ENCODE measurements around the gene CHD5. TPM values are rescaled to one million over a fixed set of nuclear protein-coding genes. Genes with fewer than 3 reads are reported as not detected.
A peak's percentile ranks its signal among the peaks of the same experiment; 100 is the strongest.

CHD5 gene
- polyA plus RNA-seq, 3 donors: 0.07 TPM; not detected in 2

DNA sequence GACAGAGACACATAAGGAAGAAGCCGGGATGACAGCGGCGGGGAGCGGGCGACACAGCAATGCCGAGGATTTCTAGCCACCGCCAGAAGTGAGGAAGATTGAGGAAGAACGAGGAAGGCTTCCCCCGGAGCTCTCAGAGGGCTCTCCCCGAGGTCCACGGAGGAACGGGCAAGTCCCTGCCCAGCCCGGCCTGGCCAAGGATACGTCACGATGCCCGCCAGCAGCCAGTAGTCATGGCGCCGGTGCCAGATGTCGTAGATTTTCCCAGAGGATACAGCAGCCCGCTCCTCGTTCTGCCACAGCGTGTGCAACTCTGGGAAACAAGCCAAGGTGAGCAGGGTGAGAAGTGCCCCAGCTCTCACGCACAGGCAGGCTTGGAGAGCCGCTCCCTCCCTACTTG lies 68.5 kb downstream of the CHD5 start:
- H3K4me3 ChIP-seq (replicated peaks in 1 of 3; ENCODE audit: low read depth in 2 of 3, low read length in 3 of 3): no peak overlapping the region
- no peak overlapping the region for H3K27ac Mint-ChIP-seq
- no peaks in the 10 kb centered on the region for H3K9me3 ChIP-seq (replicated peaks in 1 of 2; ENCODE audit: control insufficient read depth in 1 of 2, insufficient read depth in 1 of 2, low read length in 2 of 2)
- H4K20me1 ChIP-seq (ENCODE audit: insufficient read depth, low read length): no peaks in the 10 kb centered on the region
- no peak overlapping the region for H3K4me2 ChIP-seq (replicated peaks; ENCODE audit: extremely low read depth, low read length, poor library complexity, severe bottlenecking)
- H3K27me3 ChIP-seq (ENCODE audit: control insufficient read depth in 2 of 2, insufficient read depth in 2 of 2, low read length in 2 of 2): no peaks in the 10 kb centered on the region
- H3K4me3 Mint-ChIP-seq: no peak overlapping the region
- H3K36me3 ChIP-seq (replicated peaks in 1 of 2; ENCODE audit: control insufficient read depth in 1 of 2, insufficient read depth in 2 of 2, low read length in 2 of 2): no peaks in the 10 kb centered on the region
- WGBS (ENCODE audit: insufficient coverage): 92% methylated on average over 15 of the region's 24 CpGs
- no peak for DNase-seq
- no peaks in the 10 kb centered on the region for H3K79me2 ChIP-seq (ENCODE audit: insufficient read depth, low read length)
- H3K9ac ChIP-seq (ENCODE audit: insufficient read depth, low read length, poor library complexity, severe bottlenecking): no peak overlapping the region
- H3K27me3 Mint-ChIP-seq (ENCODE audit: low read depth in 3 of 3): peaks cover 9 to 17% (median 12%) of the 10 kb centered on the region in 3 donors
- H3K27ac ChIP-seq (ENCODE audit: low read depth in 1 of 2, low read length in 2 of 2): no peak overlapping the region
- intact Hi-C loops (cut with micrococcal nuclease): no loop called here
- H3K9me3 Mint-ChIP-seq: peaks cover 0 to 5% (median 0%) of the 10 kb centered on the region in 7 donors
- TF ChIP-seq CTCF (IDR thresholded peaks at IDR 0.05): no peak
- no peaks in the 10 kb centered on the region for H3K4me1 ChIP-seq (ENCODE audit: control insufficient read depth in 1 of 2, insufficient read depth in 2 of 2, low read length in 2 of 2)
- H2AFZ ChIP-seq (ENCODE audit: insufficient read depth, low read depth, low read length, poor library complexity, severe bottlenecking): no peak overlapping the region
- no peaks in the 10 kb centered on the region for H3K36me3 Mint-ChIP-seq
- peaks cover under 1% of the 10 kb centered on the region for H3K4me1 Mint-ChIP-seq

DNA sequence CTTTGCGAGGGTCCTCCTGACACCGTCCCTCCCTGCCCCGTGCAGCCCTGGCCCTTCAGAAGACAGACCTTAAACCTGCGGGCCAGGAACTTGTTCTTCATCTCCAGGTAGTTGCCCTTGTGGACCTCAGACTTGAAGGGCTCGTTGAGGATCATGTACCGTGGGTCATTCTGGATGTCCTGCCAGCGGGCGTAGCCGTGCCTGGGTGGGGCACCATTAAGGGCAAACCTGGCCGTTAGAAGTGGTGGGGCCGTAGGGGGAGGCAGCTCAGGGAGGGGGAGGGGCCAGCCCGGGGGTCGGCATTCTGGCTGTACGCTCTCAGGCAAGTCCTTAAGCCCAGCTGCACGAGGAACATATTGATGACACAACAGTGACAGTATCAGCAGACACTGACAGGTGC lies 69.8 kb downstream of the CHD5 start:
- TF ChIP-seq CTCF (IDR thresholded peaks at IDR 0.05): no peak
- peak overlapping the region in 1 of 2 donors; percentile 31 for H3K4me3 Mint-ChIP-seq
- no peak overlapping the region for H3K27ac ChIP-seq (ENCODE audit: low read depth in 1 of 2, low read length in 2 of 2)
- peaks cover 9 to 13% (median 12%) of the 10 kb centered on the region in 3 donors for H3K27me3 Mint-ChIP-seq (ENCODE audit: low read depth in 3 of 3)
- intact Hi-C loops (cut with micrococcal nuclease): no loop called here
- no peaks in the 10 kb centered on the region for H3K79me2 ChIP-seq (ENCODE audit: insufficient read depth, low read length)
- H3K36me3 Mint-ChIP-seq: no peaks in the 10 kb centered on the region
- no peaks in the 10 kb centered on the region for H3K36me3 ChIP-seq (replicated peaks in 1 of 2; ENCODE audit: control insufficient read depth in 1 of 2, insufficient read depth in 2 of 2, low read length in 2 of 2)
- H2AFZ ChIP-seq (ENCODE audit: insufficient read depth, low read depth, low read length, poor library complexity, severe bottlenecking): no peak overlapping the region
- H3K4me3 ChIP-seq (replicated peaks in 1 of 3; ENCODE audit: low read depth in 2 of 3, low read length in 3 of 3): no peak overlapping the region
- DNase-seq: no peak
- H4K20me1 ChIP-seq (ENCODE audit: insufficient read depth, low read length): no peaks in the 10 kb centered on the region
- no peaks in the 10 kb centered on the region for H3K9me3 ChIP-seq (replicated peaks in 1 of 2; ENCODE audit: control insufficient read depth in 1 of 2, insufficient read depth in 1 of 2, low read length in 2 of 2)
- H3K4me1 ChIP-seq (ENCODE audit: control insufficient read depth in 1 of 2, insufficient read depth in 2 of 2, low read length in 2 of 2): no peaks in the 10 kb centered on the region
- H3K4me2 ChIP-seq (replicated peaks; ENCODE audit: extremely low read depth, low read length, poor library complexity, severe bottlenecking): no peak overlapping the region
- peaks cover 0 to 5% (median 0%) of the 10 kb centered on the region in 7 donors for H3K9me3 Mint-ChIP-seq
- H3K27me3 ChIP-seq (ENCODE audit: control insufficient read depth in 2 of 2, insufficient read depth in 2 of 2, low read length in 2 of 2): no peaks in the 10 kb centered on the region
- no peaks in the 10 kb centered on the region for H3K4me1 Mint-ChIP-seq
- 76% methylated on average over 11 of the region's 15 CpGs for WGBS (ENCODE audit: insufficient coverage)
- no peak overlapping the region for H3K9ac ChIP-seq (ENCODE audit: insufficient read depth, low read length, poor library complexity, severe bottlenecking)
- H3K27ac Mint-ChIP-seq: no peak overlapping the region

Data from CD14-positive monocyte (primary cell).